AG09309 (cell line): ENCODE results near the gene UNC79.
"Not testable (repeated sequence)": the region's sequence is repeated elsewhere in the genome, so short reads cannot be mapped to it uniquely, and the experiment has no call there.

ENCODE experiments used
- DNase-seq: peaks from one replicate; pipeline ENCODE4 v3.0.0-alpha.2; 2010; ENCODE audit warnings: low read depth
- H3K4me3 ChIP-seq: 2 replicates; pipeline ENCODE4 v1.5.1; 2011; ENCODE audit warnings: mild to moderate bottlenecking, low read depth, low read length, moderate library complexity; ENCODE audit not compliant: control insufficient read depth
- TF ChIP-seq, protein P1 (sequence below): IDR thresholded peaks from 2 replicates; pipeline ENCODE4 v1.5.1; 2011; ENCODE audit warnings: mild to moderate bottlenecking, low read depth, low read length, inconsistent platforms; ENCODE audit not compliant: insufficient read depth, control insufficient read depth; ENCODE audit errors: missing control alignments

Gene UNC79

GRCh38 chr14:93410021-93410420 lies 20.7 kb upstream of the UNC79 start:
- TF ChIP-seq, protein P1, sequence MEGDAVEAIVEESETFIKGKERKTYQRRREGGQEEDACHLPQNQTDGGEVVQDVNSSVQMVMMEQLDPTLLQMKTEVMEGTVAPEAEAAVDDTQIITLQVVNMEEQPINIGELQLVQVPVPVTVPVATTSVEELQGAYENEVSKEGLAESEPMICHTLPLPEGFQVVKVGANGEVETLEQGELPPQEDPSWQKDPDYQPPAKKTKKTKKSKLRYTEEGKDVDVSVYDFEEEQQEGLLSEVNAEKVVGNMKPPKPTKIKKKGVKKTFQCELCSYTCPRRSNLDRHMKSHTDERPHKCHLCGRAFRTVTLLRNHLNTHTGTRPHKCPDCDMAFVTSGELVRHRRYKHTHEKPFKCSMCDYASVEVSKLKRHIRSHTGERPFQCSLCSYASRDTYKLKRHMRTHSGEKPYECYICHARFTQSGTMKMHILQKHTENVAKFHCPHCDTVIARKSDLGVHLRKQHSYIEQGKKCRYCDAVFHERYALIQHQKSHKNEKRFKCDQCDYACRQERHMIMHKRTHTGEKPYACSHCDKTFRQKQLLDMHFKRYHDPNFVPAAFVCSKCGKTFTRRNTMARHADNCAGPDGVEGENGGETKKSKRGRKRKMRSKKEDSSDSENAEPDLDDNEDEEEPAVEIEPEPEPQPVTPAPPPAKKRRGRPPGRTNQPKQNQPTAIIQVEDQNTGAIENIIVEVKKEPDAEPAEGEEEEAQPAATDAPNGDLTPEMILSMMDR, result no peak
- no peak for DNase-seq
- no peak overlapping the region for H3K4me3 ChIP-seq

GRCh38 chr14:93410893-93411292 lies 19.8 kb upstream of the UNC79 start:
- no peak for DNase-seq
- no peak overlapping the region for H3K4me3 ChIP-seq
- TF ChIP-seq, protein P1, result no peak

DNA sequence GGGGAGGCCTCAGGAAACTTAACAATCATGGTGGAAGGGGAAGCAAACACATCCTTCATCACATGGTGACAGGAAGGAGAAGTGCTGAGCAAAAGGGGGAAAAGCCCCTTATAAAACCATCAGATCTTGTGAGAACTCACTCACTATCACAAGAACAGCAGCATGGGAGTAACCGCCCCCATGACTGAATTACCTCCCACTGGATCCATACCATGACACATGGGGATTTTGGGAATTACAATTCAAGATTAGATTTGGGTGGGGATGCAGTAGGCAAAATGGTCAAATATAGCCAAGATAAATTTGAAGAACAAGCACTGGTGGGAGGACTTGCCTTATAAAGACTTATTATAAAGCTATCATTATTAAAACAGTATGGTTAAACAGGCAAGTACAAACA lies 5.6 kb upstream of the UNC79 start:
- H3K4me3 ChIP-seq, DNase-seq: not testable (repeated sequence)

DNA sequence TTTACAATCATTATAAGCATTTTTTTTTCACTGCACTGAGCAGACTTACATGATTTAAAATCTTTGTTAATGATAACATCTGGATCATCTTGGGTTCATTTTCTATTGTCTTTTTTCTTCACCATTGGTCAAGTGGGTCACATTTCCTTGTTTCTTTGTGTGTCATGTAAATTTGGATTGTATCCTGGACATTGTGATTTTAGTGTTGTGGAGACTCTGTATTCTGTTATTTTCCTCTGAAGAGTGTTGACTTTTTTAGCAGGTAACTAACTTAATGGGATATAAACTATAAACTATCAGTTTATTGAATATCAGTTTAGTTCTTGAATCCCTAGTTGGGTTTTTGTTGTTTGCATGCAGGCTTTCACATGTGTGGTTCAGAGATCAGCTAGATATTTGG lies 4.0 kb upstream of the UNC79 start:
- no peak for DNase-seq
- TF ChIP-seq, protein P1, result no peak
- no peak overlapping the region for H3K4me3 ChIP-seq

DNA sequence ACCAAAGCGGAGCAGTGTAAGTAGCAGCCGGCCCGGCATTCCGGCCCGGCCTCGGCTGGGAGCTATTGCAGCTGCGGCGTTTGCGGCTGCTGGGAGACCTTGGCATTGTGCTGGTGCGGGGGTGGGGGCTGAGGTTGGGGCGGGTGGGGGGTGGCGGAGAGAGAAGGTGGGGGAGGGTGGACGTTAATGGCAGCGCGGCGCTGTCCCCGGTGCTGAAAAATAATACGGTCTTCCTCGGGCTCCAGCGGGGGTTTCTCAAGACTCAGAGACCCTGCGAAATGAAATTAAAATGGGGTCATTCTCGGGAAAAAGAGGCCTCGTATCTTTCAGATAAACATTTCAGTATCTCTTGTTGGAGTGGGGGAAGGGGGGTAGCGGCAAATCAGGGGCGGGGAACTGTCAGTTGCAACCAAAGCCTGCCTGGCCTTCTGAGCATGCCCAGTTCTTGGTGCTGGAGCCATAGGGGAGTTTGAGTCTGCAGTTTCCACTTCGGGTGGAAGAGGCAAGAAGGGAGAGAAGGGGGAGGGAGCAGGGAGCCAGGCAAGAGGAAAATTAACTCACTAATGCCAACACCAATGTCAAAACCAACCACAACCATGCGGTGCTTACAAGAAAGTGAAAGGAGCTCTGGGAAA lies 414 bp downstream of the UNC79 start:
- no peak for DNase-seq
- TF ChIP-seq, protein P1, result no peak
- no peak overlapping the region; the same call in 1 of the 2 replicates for H3K4me3 ChIP-seq

DNA sequence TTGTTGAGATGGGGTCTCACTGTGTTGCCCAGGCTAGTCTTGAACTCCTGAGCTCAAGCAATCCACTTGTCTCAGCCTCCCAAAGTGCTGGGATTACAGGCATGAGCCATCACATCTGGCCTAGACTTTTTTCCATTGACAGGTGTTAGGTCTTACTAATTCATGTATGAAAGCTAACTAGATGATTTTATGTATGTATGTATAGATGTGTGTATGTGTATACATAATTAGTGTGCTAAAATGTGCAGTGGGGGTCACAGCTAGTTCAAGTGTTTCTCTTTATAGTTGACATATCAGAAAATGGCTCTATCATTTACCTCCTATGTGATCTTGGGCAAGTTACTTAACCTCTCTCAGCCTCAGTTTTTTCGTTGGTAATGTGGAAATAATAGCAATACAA lies 23.5 kb downstream of the UNC79 start:
- H3K4me3 ChIP-seq, result no peak overlapping the region
- TF ChIP-seq, protein P1, result no peak
- no peak for DNase-seq

- no peak for DNase-seq
- TF ChIP-seq, protein P1, result no peak
These were observed 25.6 kb downstream of the UNC79 start for GRCh38 chr14:93456356-93456755.

More at GRCh38 chr14:93456356-93456755, 25.6 kb downstream of the UNC79 start:
- no peak overlapping the region for H3K4me3 ChIP-seq
